ENCODE results near the gene SUMO2.
"Not testable (repeated sequence)": the region's sequence is repeated elsewhere in the genome, so short reads cannot be mapped to it uniquely, and the experiment has no call there.

SUMO2 gene

GRCh38 chr17:75182569-75183436 is at the start of gene SUMO2:
Gene SUMO2, minus strand, starts transcription at chr17:75182959. Its CDS starts 125 bp downstream, at chr17:75182834.
- DNase-seq (ENCODE audit: low spot score) = peak; percentile 100

GRCh38 chr17:75231741-75232464 is 49.1 kb upstream of the SUMO2 start:
- no peak for DNase-seq (ENCODE audit: low spot score)

GRCh38 chr17:75231071-75231470 is 48.3 kb upstream of the SUMO2 start:
- no peak for DNase-seq (ENCODE audit: low spot score)

GRCh38 chr17:75228847-75229246 is 46.1 kb upstream of the SUMO2 start:
- DNase-seq (ENCODE audit: low spot score) = no peak

DNA sequence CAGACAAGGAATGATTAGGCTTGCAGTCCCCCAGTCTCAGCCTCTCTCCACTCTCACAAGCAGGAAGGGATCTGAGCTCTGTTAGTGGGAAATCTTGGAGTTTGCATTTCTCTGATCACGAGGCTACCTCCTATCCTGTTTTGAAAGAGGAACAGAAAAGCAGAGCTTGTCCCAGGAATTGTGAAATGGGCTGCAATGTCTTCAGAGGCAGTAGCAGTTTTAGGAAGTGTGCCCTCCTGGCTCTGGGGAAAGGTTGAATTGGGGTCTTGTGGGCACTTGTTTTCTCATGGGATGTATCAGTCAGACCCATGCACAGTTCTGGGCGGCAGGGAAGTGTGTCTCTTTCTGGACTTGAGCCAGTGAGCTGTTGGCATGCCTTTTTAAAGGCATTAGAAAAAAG is 45.5 kb upstream of the SUMO2 start:
- DNase-seq (ENCODE audit: low spot score) = no peak

DNA sequence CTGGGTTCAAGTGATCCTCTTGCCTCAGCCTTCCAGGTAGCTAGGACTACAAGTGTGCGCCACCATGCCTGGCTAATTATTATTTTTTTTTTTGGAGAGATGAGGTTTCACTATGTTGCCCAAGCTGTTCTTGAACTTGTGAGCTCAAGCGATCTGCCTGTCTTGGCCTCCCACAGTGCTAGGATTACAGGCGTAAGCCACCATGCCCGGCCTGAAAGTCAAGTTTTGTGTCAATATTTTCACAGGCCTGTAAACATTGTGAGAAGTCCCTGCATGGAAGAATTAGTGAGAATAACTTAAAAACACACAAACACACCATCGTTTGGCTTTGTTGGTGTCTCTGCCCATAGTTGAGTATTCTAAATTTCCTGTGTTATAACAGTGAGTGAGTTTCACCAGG is 45.0 kb upstream of the SUMO2 start:
- no peak for DNase-seq (ENCODE audit: low spot score)

GRCh38 chr17:75225016-75225415 is 42.3 kb upstream of the SUMO2 start:
- DNase-seq (ENCODE audit: low spot score) = no peak

GRCh38 chr17:75219815-75220214 is 37.1 kb upstream of the SUMO2 start:
- DNase-seq (ENCODE audit: low spot score) = no peak

DNA sequence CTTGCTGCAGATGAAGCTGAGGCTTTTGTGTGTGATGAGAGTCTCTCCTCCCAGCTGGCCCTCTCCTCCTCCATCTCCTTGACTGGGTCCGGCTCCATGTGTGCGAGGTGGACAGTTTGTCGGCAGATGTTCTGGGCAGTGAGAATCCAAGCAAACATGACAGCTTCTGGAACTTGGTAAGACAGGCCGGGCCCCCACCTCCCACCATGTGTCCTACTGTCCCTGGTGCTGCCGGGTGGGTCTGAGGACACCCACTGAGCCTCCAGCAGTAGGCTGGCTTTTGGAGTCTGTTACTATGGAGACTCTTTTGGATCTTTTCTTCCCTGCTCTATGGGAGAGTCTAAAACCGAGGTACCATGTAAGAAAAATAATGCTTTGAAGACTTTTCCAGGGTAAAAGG is 35.4 kb upstream of the SUMO2 start:
- DNase-seq (ENCODE audit: low spot score) = no peak

GRCh38 chr17:75209061-75209460 is 26.3 kb upstream of the SUMO2 start:
- no peak for DNase-seq (ENCODE audit: low spot score)

GRCh38 chr17:75208161-75208560 is 25.4 kb upstream of the SUMO2 start:
- no peak for DNase-seq (ENCODE audit: low spot score)

GRCh38 chr17:75207760-75208159 is 25.0 kb upstream of the SUMO2 start:
- no peak for DNase-seq (ENCODE audit: low spot score)

DNA sequence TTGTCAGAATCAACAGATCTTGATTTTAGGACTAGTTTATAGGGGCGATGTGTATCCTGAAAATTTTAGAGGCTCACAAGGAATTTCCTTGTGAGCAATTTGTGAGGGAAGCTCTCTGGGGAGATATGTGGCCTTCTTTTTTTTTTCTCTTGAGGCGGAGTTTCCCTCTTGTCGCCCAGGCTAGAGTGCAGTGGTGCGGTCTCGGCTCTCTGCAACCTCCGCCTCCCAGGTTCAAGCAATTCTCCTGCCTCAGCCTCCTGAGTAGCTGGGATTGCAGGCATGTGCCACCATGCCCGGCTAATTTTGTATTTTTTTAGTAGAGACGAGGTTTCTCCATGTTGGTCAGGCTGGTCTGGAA is 24.3 kb upstream of the SUMO2 start:
- DNase-seq (ENCODE audit: low spot score) = not testable (repeated sequence)

DNA sequence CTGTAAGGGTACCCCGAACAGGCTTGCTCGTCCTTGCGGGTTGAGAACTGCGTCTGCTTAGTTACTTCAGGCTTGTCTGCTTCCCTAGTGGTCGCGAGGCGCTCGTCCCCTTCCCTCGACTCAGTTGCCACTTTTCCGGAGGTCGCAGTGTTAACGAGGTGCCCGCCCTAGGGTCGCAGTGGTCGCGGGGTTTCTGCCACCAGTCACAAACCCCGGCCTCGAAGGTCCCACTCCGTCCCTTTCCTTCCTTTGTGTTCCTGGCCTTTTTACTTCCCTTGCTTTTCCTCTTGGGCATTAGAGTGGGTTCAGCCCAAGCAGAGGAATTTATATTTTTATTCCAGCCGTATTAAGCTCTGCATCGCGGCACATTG is 23.0 kb upstream of the SUMO2 start:
- no peak for DNase-seq (ENCODE audit: low spot score)

DNA sequence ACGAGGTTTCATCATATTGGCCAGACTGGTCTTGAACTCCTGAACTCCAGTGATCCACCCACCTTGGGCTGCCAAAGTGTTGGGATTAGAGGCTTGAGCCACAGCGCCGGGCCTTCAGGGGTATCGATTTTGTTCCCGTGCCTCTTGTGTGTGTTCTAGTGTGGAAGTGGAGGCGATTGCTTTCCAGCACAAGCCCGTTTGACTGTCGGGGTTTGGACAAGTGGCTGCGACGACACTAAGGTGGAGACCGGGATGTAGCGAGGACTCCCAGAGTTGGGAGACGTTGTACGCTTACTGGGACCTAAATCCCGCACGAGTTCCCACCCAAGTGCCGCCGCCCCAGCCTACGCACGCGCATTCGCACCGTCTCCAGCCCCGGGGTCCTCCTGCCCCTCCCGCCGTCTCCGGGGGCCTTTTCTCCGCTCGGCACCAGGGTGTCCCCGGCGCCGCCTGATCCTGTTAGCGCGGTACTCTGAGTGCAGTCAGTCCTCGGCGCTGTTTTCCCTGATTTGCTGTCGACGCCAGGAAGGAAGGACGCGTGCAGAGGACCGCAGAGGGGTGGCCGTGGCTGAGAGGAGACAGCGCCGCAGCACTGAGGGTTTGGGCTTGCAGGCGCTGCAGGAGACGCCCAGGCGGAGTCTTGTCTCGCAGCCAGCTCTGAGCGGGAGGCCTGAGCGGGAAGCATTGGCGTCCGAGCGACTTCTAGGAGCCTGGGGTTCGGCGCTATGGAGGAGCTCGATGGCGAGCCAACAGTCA is 22.5 kb upstream of the SUMO2 start, which contains the start of gene NUP85:
Gene NUP85 (plus strand): TSS at position 643 of the 756 bp plus-strand sequence. CDS start 83 bp downstream, at position 726.
- peak; percentile 100 for DNase-seq (ENCODE audit: low spot score)

GRCh38 chr17:75199886-75200618 is 17.3 kb upstream of the SUMO2 start:
- DNase-seq (ENCODE audit: low spot score) = no peak

GRCh38 chr17:75194879-75195278 is 12.1 kb upstream of the SUMO2 start:
- no peak for DNase-seq (ENCODE audit: low spot score)

- DNase-seq (ENCODE audit: low spot score) = no peak
Measured at GRCh38 chr17:75191584-75191983, 8.8 kb upstream of the SUMO2 start.

DNA sequence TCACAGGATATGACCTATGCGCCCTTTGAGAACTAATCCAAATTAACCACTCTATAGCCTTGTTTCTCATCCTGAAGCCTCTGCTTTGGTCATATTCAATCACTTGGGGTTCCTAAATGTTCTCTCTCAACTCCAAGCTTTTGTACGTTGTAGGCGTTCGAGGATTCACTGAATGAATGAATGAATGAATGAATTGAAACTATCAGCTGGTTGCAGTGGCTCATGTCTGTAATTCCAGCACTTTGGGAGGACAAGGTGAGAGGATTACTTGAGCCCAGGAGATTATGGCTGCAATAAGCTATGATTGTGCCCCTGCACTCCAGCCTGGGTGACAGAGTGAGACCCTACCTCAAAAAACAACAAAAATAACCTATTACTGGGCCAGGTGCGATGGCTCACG is 5.9 kb upstream of the SUMO2 start:
- no peak for DNase-seq (ENCODE audit: low spot score)

DNA sequence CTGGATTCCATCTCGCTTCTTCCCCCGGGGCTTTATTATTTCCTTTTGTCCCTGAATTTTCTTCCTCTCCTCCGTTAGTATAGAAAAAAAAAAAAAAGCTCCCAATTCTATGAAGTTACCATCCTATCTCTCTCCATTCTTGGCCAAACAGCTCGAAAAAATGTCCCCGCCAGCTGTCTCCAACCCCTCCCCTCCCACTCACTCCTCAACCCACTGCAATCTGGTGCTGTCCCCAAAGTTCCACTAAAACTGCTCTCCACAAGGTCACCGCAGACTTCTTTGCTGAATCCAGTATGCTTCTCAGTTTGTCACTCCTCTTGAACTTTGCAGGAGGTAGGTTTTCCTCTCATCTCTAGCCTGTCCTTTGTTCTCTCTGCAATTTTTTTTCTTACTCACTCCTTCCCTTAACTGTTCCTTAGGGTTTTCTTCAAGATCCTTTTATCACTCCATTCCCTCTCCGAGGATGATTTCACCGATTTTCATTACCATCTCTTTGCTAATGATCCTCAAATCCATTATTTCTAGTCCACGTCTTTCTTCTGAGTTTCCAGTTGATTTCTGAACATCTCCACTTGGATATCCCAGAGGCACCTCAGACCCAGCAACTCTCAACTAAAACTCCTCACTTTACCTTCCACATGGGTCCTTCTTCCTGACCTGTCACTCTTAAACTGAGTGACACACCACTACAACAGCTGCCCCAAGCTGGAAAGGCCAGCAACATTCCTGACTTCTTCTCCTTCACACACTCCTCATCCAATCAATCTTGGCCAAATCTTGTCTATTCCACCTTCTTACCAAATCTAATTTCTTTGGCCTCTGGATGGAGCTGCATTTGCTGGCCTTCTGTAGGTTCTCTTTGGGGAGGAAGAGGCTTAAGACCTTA is 1.5 kb upstream of the SUMO2 start:
- DNase-seq (ENCODE audit: low spot score) = no peak

- no peak for DNase-seq (ENCODE audit: low spot score)
Measured at GRCh38 chr17:75182319-75182568, 515 bp downstream of the SUMO2 start.
